ENCODE data around the gene MRPS7. TPM values are rescaled to one million over a fixed set of nuclear protein-coding genes. Genes with fewer than 3 reads are reported as not detected.

The MRPS7 gene
- total RNA-seq, 4 donors from 2014 or later, result 68.5 to 118 (median 82.6) TPM

- ATAC-seq (no peak), DNase-seq (no peak)
- no peaks in the 10 kb centered on the region for H3K4me1 ChIP-seq
- TF ChIP-seq POLR2A (IDR thresholded peaks at IDR 0.05) (no peak), CTCF (IDR thresholded peaks at IDR 0.05 in 4 of 5, conservative IDR thresholded peaks at IDR 0.05 in 1 of 5) (no peak)
- intact Hi-C loops (cut with DNase I; ENCODE audit: low total_unique reads), result loop anchor here (10.0 kb wide), 1 partner anchor 219 kb away; the partner anchor contains the start of genes CASKIN2 and TSEN54
- no peaks in the 10 kb centered on the region for H3K9me3 ChIP-seq
- no peaks in the 10 kb centered on the region for H3K36me3 ChIP-seq
- in situ Hi-C loops (cut with MboI; ENCODE audit: low sequenced_read_pairs in 4 of 4), result no loop called here
- peak overlapping the region in 2 of 4 donors; percentile 3 to 41 for H3K27ac ChIP-seq
- H3K27me3 ChIP-seq, result no peaks in the 10 kb centered on the region
- H3K4me3 ChIP-seq, result no peak overlapping the region
Observed at GRCh38 chr17:75295201-75296158, 33.8 kb downstream of the MRPS7 start.

GRCh38 chr17:75300280-75300679 is 38.6 kb downstream of the MRPS7 start:
- H3K27me3 ChIP-seq, result no peaks in the 10 kb centered on the region
- DNase-seq (no peak), ATAC-seq (no peak)
- H3K4me3 ChIP-seq, result no peak overlapping the region
- H3K27ac ChIP-seq, result no peak overlapping the region
- in situ Hi-C loops (cut with MboI; ENCODE audit: low sequenced_read_pairs in 4 of 4), result loop anchor here in 3 of 4 donors (25.0 kb wide), 1 partner anchor 237 kb away; the partner anchor contains the start of gene LLGL2 (in 3 of the 3)
- H3K9me3 ChIP-seq, result no peaks in the 10 kb centered on the region
- intact Hi-C loops (cut with DNase I; ENCODE audit: low total_unique reads), result no loop called here
- TF ChIP-seq CTCF (IDR thresholded peaks at IDR 0.05 in 4 of 5, conservative IDR thresholded peaks at IDR 0.05 in 1 of 5) (no peak), POLR2A (IDR thresholded peaks at IDR 0.05) (no peak)
- H3K36me3 ChIP-seq, result no peaks in the 10 kb centered on the region
- H3K4me1 ChIP-seq, result no peaks in the 10 kb centered on the region

DNA sequence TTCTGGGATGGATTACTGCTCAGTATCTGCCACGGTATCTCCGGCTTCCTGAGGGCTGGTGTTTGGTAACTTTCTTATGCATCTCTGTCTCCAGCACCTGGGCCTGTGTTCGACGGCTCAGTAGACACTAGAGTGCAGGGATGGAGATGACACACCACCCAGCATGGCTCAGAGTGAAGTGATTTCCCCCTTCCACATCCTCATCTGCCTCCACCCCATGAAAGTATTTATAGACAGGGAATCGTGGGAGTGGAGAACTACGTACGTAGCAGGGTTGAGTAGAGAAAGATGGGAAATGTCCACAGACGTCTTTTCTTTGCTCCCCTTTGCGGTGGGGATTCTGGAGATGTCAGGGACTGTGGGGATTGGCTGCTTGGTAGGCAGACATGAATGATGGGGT is 39.4 kb downstream of the MRPS7 start:
- H3K27me3 ChIP-seq, result no peaks in the 10 kb centered on the region
- H3K36me3 ChIP-seq, result no peaks in the 10 kb centered on the region
- in situ Hi-C loops (cut with MboI; ENCODE audit: low sequenced_read_pairs in 4 of 4), result loop anchor here in 3 of 4 donors (25.0 kb wide), 1 partner anchor 236 kb away; the partner anchor contains the start of gene LLGL2 (in 3 of the 3)
- H3K9me3 ChIP-seq, result no peaks in the 10 kb centered on the region
- no peak overlapping the region for H3K27ac ChIP-seq
- no peak for DNase-seq
- no peak for ATAC-seq
- no peak overlapping the region for H3K4me3 ChIP-seq
- intact Hi-C loops (cut with DNase I; ENCODE audit: low total_unique reads), result no loop called here
- TF ChIP-seq POLR2A (IDR thresholded peaks at IDR 0.05) (no peak), CTCF (IDR thresholded peaks at IDR 0.05 in 4 of 5, conservative IDR thresholded peaks at IDR 0.05 in 1 of 5) (no peak)
- no peaks in the 10 kb centered on the region for H3K4me1 ChIP-seq

DNA sequence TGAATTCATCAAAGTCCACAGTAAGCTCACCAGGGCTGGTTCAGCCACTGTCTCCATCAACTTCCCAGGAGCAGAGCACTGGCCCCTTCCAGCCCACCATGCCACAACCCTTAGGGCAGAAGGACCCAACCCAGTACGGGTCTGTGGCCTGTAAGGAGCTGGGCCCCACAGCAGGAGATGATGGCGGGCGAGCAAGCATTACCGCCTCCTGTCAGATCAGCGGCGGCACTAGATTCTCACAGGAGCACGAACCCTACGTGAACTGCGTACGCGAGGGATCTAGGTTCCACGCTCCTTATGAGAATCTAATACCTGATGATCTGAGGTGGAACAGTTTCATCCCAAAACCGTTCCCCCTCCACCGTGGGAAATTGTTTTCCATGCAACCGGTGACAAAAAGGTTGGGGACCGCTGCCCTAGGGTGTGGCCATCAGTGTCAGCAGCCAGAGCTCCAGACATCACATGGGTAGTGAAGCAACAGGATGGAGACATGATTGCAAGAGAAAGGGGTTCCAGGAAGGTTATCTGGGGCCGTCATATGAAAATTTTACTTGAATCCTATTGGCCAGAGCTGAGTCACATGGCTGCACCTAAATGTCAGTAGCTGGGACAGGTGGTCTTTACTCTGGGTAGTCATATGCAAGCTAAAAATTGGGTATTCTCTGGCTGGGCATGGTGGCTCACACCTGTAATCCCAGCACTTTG is 40.0 kb downstream of the MRPS7 start:
- DNase-seq (no peak), ATAC-seq (no peak)
- no peak for TF ChIP-seq CTCF (IDR thresholded peaks at IDR 0.05 in 4 of 5, conservative IDR thresholded peaks at IDR 0.05 in 1 of 5)
- TF ChIP-seq POLR2A (IDR thresholded peaks at IDR 0.05), result no peak
- H3K27ac ChIP-seq, result no peak overlapping the region
- H3K9me3 ChIP-seq, result no peaks in the 10 kb centered on the region
- H3K36me3 ChIP-seq, result no peaks in the 10 kb centered on the region
- intact Hi-C loops (cut with DNase I; ENCODE audit: low total_unique reads), result no loop called here
- no peaks in the 10 kb centered on the region for H3K27me3 ChIP-seq
- in situ Hi-C loops (cut with MboI; ENCODE audit: low sequenced_read_pairs in 4 of 4), result loop anchor here in 3 of 4 donors (25.0 kb wide), 1 partner anchor 236 kb away; the partner anchor contains the start of gene LLGL2 (in 3 of the 3)
- no peak overlapping the region for H3K4me3 ChIP-seq
- H3K4me1 ChIP-seq, result no peaks in the 10 kb centered on the region
